ENCODE data around the gene TNXB.
"Not testable (repeated sequence)": the region's sequence is repeated elsewhere in the genome, so short reads cannot be mapped to it uniquely, and the experiment has no call there.

Gene TNXB

DNA sequence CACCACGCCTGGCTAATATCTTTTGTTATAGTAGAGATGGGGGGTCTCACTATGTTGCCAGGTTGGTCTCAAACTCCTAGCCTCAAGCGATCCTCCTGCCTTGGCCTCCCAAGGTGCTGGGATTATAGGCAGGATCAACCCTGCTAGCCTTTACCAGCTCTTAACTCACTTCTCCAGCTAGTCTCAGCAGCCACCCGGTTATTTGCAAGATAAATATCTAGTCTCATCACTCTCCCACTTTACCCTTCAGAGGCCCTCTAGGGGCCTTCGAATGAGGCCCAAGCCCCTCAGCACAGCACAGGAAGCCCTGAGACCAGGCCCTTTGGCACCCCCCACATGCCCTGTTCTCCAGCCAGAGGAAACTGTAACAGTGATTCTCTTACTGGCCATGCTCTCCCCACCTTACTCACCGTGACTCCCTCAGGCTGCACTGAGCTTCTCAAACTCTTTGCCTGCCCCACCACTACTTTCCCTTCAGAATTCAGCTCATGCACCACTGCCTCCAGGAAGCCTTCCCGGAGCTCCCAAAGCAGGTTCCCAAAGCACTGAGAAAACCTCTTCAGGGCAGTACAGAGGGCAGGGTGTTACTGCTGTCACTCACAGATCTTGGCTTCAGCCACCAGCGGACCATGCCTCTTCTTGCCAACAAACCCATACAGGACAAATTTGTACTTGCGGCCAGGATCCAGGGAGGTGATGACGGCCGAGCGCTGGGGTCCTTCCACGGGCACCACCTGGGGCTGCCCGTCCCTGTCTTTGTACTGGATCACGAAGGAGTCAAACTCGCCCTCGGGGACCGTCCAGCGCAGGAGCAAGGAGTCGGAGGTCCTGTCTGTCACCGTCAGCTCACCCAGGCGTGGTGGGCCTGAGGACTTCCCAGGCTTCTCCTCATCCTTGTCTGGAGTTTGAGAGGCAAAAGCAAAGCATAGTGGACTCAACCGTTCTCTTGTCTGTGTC lies 25.0 kb downstream of the TNXB start:
- DNase-seq (ENCODE audit: low read depth), result no peak

DNA sequence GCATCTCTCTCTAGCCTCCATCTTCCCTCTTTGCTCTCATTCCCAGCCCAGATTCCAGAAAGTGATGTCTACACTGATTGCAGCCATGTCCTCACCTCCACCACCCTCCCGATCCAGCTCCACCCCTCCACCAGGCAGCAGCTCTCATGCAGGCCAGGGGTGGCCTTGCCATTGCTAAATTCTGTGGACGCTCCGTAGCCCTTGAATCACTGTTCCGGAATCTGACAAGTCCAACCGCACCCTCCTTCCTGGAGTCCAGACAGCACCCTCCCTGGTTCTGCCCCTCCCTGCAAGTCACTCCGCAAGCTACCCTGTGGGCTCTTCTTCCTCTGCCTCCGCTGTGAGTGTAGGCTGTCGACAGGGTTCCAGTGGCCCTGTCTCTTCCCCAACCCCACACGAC lies 26.2 kb downstream of the TNXB start:
- peak; percentile 97 for DNase-seq (ENCODE audit: low read depth)

DNA sequence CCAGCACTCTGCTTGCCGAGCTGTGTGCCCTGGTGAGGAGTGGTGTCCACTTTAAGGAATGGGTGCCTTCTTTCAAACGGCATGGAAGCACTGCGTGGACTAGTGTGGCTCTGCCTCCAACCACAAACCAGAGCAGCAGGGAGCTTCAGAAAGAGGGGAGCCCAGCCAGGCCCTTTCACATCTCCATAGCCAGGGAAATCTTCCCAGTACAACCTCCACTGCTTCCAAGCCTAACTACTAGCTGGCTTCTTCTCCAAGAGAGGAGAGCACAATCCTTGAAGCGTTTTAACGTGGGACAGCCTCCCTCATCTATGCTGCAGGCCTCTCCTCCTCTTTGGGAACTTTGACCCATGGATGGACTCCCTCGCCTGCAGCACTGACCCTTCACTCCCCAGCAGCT lies 26.7 kb downstream of the TNXB start:
- DNase-seq (ENCODE audit: low read depth), result peak; percentile 23

DNA sequence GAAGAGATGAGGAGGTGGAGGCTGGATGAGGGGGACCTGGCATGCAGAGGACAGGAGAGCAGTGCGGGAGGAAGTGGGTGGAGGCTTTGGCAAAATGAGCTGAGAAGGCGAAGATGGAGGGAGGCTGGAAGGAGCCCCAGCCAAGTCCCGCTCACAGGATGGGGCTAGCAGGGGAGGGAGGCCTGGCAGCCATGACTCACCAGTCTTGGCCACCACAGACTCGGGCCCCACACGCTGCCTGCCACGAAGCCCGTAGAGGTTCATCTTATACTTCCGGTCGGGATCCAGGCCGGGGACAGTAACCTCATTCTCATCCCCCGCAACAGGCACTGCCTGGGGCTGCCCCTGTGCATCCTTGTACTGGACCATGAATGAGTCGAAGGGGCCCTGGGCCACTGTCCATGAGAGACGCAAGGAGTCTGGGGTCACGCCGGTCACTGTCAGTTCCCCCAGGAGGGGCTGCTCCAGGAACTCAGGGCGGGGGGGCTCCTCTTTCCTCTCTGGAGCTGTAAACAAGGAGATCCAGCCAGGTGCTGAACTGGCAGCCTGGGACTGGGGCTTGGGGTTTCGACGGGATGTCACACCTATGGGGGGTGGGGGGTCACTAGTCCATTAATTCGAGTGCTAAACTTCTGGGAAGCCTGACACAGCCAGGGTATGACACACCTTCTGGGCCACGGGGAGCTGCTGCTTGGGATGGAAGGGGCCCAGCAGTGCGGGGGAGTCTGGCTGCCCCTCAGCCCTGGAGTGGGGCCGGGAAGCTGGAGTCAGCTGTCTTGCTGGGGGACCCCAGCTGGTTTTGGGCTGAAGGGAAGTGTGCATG lies 27.8 kb downstream of the TNXB start:
- DNase-seq (ENCODE audit: low read depth), result peak; percentile 95

DNA sequence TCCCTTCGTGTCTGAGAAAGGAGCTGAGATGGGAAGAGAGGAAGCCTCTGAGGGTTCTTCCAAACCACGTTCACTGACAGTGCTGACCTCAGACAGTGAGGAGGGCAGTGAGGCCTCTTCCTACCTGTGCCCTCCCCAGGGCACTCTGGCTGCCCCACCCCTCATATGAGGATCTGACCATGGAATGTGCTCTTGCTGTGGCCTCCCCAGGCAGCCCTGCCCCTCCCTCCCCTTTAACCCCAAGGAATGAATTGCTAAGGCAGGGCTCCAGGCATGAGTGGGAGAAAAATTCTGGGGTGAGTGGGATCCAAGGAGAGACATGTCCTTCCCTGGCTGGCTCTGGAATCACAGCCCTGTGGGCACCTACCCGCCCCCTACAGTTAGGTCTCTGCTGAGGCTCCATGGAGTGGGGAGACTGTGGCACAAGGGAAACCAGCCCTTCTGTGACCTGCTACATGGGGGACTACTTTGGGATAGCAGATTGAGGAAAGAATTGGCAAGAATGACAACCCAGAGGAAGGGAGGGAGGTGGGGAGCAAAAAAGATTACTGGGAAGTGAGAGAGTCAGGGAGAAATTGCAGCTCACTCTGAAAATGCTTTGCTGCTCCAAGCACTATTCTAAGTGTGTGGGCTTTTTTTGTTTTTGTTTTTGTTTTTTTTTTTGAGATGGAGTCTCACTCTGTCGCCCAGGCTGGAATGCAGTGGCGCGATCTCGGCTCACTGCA lies 29.4 kb downstream of the TNXB start:
- DNase-seq (ENCODE audit: low read depth), result no peak

DNA sequence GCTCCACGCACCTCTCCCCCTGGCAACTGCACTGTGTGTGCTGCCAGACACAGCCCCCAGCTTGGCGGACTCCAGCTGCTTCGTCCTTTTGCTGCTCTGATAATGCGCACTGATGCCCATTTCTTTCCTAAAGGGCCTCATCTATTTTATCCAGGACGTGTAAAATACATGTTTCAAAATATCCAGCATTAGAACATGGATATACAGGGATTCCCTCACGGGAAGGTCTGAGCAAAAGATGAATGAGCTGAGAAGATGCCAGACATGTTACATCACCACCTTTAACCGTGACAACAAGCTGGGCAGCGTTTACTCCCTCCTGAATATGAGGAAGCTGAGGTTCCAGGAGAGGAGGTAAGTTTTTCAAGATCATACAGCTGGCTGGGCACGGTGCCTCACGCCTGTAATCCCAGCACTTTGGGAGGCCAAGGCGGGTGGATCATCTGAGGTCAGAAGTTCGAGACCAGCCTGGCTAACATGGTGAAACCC lies 32.8 kb downstream of the TNXB start:
- DNase-seq (ENCODE audit: low read depth), result peak; percentile 92

DNA sequence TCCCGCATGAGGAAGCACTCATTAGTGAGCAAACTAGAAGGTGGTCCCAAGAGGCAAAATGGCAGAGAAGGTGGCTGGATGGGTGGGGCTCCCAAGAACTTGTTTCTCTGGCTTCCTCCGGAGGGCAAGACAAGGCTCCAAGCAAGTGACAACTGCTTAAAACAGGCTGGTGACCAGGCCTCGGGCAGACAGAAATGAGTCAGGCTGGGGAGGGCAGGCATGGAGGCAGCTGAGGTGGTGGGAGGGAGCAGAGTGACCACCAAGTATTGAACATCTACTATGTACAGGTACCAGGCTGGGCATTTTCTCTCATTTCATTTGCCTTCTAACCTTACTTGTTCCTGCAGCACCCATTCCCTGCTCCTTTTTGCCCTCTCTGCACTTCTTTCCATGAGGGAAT lies 33.4 kb downstream of the TNXB start:
- DNase-seq (ENCODE audit: low read depth), result peak; percentile 50

DNA sequence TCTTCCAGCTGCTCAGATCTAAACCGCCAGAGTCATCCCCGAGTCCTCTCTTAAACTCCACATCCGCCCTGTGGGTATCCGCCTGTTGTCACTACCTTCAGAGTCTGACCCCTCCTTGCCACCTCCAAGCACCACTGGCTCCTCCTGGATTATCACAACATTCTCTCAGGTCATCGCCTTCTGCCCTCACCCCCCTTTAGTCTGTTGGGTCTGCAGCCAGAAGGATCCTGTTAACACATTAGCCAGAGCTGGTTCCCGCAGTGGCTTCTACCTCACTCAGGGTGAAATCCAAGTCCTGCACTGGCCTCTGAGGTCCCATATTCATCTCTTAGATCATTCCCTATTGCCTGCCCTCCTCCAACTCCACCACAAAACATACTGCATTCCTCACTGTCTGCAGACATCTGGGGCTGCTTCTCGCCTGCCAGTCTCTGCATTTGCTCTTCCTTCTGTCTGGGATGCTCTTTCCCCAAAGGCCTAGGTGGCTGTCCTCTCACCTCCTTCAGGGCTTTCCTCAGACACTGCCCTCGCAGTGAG lies 34.1 kb downstream of the TNXB start:
- DNase-seq (ENCODE audit: low read depth), result no peak

DNA sequence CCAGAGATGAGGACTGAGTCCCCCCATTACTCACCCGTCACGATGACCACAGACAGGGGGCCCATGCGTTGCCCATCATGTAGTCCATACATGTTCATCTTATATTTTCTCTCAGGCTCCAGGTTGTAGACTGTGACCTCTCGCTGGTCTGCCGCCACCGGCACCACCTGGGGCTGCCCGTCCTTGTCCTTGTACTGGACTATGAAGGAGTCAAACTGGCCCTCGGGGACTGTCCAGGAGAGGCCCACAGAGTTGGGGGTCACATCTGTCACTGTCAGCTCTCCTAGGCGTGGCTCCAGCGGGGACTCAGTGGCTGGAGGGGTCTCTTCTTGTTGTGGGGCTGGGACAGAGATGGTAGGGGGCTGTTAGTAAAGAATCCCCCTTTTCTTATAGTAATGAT lies 35.5 kb downstream of the TNXB start:
- DNase-seq (ENCODE audit: low read depth), result no peak

DNA sequence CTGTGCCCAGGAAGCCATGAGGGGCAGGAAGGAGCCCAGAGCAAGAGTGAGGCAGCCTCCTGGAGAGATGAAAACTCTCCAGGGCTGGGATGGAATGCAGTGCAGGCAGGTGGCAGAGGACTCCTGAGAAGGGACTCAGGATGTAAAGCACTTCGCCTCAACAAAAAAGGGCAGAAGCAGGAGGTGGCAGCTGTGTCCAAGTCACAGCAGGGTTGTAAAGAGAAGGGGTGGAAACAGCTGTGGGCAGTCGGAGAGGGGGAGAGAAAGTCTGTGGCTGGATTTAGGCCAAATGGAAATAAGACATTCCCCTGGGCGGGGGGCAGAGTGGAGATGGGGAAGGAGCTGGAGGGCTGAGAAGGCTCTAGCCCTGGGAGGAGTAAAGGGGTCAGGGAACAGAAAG lies 36.0 kb downstream of the TNXB start:
- DNase-seq (ENCODE audit: low read depth), result no peak

DNA sequence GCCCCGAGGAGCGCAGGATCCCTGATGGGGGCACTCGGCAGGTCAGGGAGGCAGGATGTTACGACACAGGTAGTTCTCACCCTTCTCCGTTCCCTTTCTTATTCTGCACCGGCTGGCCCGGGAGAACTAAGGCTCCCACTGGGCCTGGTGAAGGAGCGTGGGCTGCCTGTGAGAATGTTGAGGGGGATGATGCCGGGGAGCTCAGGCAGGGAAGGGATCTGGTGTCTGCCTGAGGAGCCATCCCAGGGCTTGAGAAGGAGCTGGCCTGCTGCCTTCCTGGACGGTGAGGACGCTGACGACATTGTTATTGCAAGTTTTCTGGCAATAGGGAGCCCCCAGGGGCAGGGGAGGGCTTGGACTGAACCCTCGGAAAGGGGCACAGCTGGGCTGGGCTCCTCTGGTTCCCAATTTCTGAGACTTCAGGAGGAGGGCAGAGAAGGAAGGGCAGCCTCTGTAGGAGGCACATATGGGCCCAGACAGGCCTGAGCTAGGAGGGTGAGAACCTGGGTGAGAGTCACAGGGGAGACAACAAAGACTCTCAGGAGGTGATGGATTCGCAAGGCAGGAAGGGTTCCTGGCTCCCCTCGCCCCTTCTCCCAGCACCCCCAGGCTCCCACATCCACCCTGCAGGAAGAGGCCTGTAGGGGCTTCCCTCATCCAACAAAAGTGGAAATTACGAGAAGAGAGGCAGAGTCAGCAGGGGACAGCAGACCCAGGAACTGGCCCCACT lies 38.2 kb downstream of the TNXB start:
- DNase-seq (ENCODE audit: low read depth), result no peak

DNA sequence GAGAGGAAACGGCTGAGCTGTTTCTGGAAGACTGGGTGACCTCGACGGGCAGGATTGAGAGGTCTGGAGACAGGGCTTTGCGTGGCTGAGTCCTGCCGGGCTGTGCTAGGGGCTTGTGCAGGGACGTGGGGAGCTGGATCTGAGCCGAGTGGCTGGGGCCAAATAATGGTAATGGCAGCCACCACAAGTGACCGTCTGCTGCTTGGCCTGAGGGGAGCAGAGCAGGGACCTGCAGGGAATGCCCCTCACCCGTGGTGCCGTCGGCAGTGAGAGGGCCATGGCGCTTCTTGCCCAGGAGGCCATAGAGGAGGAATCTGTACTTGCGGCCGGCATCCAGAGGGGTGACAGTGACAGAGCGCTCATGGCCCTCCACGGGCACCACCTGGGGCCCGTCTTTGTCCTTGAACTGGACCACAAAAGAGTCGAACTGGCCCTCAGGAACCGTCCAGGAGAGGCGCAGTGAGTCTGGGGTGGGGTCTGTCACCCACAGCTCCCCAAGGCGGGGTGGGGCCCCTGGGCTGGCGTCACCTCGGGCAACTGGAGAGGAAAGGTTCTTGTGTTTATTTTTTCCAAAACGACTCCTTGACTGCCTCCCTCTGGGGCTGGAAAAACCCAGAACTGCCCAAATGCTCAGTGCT lies 39.1 kb downstream of the TNXB start:
- no peak for DNase-seq (ENCODE audit: low read depth)

DNA sequence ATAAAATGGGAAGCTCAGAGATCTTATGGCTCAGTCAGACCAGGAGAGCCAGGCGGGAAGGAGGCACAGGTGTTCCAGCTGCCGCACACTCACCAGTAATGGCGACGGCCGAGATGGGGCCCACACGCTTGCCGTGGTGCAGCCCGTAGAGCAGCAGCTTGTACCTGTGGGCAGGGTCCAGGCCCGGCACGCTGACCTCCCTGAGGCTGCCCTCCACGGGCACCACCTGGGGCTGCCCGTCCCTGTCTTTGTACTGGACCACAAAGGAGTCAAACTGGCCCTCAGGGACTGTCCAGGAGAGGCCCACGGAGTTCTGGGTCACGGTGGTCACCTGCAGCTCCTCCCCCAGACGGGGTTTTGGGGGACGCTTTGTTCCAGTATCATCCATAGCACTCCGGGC lies 39.7 kb downstream of the TNXB start:
- no peak for DNase-seq (ENCODE audit: low read depth)

DNA sequence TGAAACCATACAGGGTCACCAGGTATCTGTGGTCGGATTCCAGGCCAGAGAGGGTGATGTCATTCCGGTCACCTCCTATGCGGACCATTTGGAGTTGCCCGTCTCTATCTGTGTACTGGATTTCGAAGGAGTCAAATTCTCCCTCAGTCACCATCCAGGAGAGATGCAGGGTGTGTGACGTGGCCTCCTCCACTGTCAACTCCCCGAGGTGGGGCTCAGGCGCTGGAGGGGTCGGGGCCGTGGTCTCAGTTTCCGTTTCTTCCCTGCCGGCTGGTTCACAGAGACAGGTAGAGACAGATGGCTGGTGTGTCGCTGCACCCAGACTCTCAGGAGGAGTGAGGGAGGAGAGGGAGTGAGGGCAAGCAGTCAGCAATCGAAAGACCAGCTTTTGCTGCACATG lies 40.3 kb downstream of the TNXB start:
- DNase-seq (ENCODE audit: low read depth), result no peak

DNA sequence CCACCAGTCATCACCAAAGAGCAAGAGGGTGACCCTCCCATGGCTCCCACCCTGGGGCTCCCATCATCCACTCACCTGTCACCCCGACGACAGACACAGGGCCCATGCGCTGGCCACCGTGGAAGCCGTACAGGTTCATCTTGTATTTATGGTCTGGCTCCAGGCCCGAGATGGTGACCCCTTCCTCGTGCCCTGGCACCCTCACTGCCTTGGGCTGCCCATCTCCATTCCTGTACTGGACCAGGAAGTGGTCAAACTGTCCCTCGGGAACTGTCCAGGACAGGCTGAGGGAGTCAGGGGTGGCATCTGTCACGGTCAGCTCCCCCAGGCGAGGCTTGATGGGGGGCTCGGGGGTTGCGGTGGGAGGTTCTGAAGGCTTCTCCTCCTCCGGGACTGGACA lies 40.8 kb downstream of the TNXB start:
- not testable (repeated sequence) for DNase-seq (ENCODE audit: low read depth)

DNA sequence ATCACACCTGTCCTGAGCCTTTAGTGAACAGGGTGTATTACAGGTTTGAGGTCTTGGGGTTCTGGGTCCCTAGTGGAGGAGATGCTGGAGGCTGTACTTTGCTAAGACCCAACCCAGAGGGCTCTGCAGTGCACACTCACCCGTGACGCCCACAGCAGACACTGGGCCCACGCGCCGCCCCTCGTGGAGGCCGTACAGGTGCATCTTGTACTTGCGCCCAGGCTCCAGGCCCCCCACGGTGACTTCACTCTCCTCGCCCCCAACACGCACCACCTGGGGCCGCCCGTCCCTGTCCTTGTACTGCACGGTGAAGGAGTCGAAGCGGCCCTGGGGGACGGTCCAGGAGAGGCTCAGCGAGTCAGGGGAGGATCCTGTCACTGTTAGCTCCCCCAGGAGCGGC lies 41.6 kb downstream of the TNXB start:
- not testable (repeated sequence) for DNase-seq (ENCODE audit: low read depth)

DNA sequence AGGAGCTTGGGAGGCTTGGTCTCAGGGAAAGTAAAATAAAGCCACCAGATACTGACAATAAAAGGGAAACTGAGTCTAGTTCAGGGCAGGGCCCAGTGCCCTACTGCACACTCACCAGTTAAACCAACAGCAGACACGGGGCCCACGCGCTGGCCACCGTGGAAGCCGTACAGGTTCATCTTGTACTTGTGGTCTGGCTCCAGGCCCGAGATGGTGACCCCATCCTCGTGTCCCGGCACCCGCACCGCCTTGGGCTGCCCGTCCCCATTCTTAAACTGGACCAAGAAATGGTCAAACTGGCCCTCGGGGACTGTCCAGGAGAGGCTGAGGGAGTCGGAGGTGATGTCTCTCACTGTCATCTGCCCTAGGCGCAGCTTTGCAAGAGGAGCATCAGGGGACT lies 44.4 kb downstream of the TNXB start:
- no peak for DNase-seq (ENCODE audit: low read depth)

DNA sequence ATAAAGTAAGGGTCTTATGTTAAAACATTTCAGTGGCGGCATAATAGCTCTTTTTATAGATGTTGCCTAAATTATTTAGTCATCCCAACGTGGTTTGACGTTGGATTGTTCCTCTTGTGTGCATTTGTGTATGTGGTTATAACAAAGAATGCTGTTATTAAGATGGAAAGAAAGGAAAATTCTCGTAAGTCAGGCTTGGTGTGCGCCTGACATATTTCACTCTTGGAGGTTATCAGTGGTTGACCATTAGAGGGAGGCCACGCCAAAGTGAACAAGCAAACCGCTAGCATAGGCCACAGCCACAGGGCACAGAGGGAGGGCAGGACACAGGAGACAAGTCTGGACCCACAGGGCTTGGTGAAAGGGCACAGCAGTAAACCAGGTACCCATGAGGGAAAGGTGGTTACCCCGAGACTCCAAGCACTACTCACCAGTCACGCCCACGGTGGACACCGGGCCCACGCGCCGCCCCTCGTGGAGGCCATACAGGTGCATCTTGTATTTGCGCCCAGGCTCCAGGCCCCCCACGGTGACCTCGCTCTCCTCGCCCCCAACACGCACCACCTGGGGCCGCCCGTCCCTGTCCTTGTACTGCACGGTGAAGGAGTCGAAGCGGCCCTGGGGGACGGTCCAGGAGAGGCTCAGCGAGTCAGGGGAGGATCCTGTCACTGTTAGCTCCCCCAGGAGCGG lies 48.0 kb downstream of the TNXB start:
- no peak for DNase-seq (ENCODE audit: low read depth)

DNA sequence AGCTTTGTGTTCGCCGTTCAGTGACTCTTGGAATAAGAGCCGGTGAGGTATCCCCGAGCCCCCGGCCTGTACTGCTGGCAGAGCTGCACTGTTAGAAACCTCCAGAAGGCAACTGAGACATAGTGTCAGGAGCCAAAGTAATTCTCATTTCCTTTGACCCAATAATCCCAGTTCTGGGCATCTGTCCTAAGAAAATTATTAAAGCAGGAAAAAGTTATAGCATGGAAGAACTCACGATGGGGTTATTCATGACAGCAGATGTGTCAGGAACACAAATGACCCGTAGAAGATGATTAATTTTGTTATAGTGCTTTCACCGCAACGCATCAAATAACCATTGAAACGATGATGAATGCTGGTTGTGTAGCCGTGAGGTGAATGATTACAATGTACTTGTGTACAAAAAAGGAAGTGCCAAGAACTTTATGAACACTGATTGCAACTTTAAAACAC lies 50.6 kb downstream of the TNXB start:
- no peak for DNase-seq (ENCODE audit: low read depth)

DNA sequence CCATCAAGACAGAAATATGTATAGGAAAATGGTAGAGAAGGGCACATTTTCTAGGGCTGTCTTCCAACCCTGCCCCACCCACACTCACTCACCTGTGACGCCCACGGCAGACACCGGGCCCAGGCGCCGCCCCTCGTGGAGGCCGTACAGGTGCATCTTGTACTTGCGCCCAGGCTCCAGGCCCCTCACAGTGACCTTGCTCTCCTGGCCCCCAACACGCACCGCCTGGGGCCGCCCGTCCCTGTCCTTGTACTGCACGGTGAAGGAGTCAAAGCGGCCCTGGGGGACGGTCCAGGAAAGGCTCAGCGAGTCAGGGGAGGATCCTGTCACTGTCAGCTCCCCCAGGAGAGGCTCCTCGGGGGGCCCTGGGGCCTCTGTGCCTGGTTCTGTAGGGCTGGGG lies 51.2 kb downstream of the TNXB start:
- no peak for DNase-seq (ENCODE audit: low read depth)
